ENCODE results near the gene GPATCH4.
"Not testable (repeated sequence)": the region's sequence is repeated elsewhere in the genome, so short reads cannot be mapped to it uniquely, and the experiment has no call there.

GPATCH4 gene

GRCh38 chr1:156625436-156626078 is 24.3 kb upstream of the GPATCH4 start:
- DNase-seq, result peak; percentile 89

GRCh38 chr1:156624814-156625435 is 23.6 kb upstream of the GPATCH4 start:
- no peak for DNase-seq

- DNase-seq, result peak; percentile 82
Measured at GRCh38 chr1:156623946-156624813, 22.9 kb upstream of the GPATCH4 start.

- DNase-seq, result no peak
Measured at GRCh38 chr1:156622581-156623297, 21.5 kb upstream of the GPATCH4 start.

- no peak for DNase-seq
Measured at GRCh38 chr1:156619582-156619955, 18.3 kb upstream of the GPATCH4 start.

- DNase-seq, result no peak
Measured at GRCh38 chr1:156618853-156619581, 17.7 kb upstream of the GPATCH4 start, which contains the start of gene HAPLN2. Gene HAPLN2, plus strand, starts transcription at chr1:156619415. Its CDS starts 4,076 bp downstream, at chr1:156623491.

GRCh38 chr1:156616463-156616862 is 15.2 kb upstream of the GPATCH4 start:
- no peak for DNase-seq

- no peak for DNase-seq
Measured at GRCh38 chr1:156615946-156616345, 14.7 kb upstream of the GPATCH4 start.

- DNase-seq, result no peak
Measured at GRCh38 chr1:156612666-156613065, 11.4 kb upstream of the GPATCH4 start.

- not testable (repeated sequence) for DNase-seq
Measured at GRCh38 chr1:156610072-156610471, 8.8 kb upstream of the GPATCH4 start.

GRCh38 chr1:156608981-156609380 is 7.7 kb upstream of the GPATCH4 start:
- DNase-seq, result peak; percentile 47

GRCh38 chr1:156608036-156608674 is 6.9 kb upstream of the GPATCH4 start:
- peak; percentile 47 for DNase-seq

- DNase-seq, result not testable (repeated sequence)
Measured at GRCh38 chr1:156607344-156607743, 6.1 kb upstream of the GPATCH4 start.

GRCh38 chr1:156602557-156602993 is 1.3 kb upstream of the GPATCH4 start:
- no peak for DNase-seq

- DNase-seq, result no peak
Measured at GRCh38 chr1:156601892-156602291, 613 bp upstream of the GPATCH4 start.

GRCh38 chr1:156600733-156601121 is 552 bp downstream of the GPATCH4 start:
- DNase-seq, result no peak

- no peak for DNase-seq
Measured at GRCh38 chr1:156599811-156600210, 1.5 kb downstream of the GPATCH4 start.

- no peak for DNase-seq
Measured at GRCh38 chr1:156598731-156599432, 2.4 kb downstream of the GPATCH4 start.

GRCh38 chr1:156598125-156598524 is 3.2 kb downstream of the GPATCH4 start:
- DNase-seq, result no peak

GRCh38 chr1:156596426-156596825 is 4.9 kb downstream of the GPATCH4 start:
- DNase-seq, result no peak

- no peak for DNase-seq
Measured at GRCh38 chr1:156595016-156595415, 6.3 kb downstream of the GPATCH4 start.

All from retina (tissue), 1 donor.